ENCODE data around the gene OR10AG1. TPM values are rescaled to one million over a fixed set of nuclear protein-coding genes. Genes with fewer than 3 reads are reported as not detected.
A peak's percentile ranks its signal among the peaks of the same experiment; 100 is the strongest.

Gene OR10AG1
- total and polyA plus RNA-seq, 2 of the 8 experiments (the other 6 are each of a cell fraction or from before 2014, with no cell fraction given) = not detected

DNA sequence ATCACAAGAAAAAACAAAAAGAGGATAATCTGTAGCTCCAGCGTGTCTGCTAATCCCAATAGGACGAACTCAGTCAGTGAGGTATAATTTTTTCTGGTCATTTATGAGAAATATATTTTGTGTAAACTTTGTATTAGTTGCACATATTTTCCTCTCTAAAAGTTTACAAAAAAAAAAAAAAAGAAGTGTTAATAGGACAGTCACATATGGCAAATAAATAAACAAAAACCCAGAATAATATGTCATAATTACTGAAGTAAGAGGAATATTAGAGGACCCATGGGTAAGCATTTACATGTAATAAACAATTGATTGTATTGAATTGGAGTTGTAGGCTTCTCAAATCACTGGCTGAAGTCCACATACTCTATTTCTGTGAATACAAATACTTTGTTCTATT is 24.8 kb upstream of the OR10AG1 start, which contains the start of gene OR5F1:
TSS of gene OR5F1 (minus strand) at position 101 of the 400 bp plus-strand sequence. CDS start at position 101, 0 bp downstream.
- CTCF ChIA-PET (ENCODE audit: partially characterized antibody) = no interaction called here

More for the DNA sequence above, 24.8 kb upstream of the OR10AG1 start, which contains the start of gene OR5F1:
- Histone ChIP-seq H3K18ac (ENCODE audit: extremely low read depth, low read length) (no peak within 1 kb of the TSS), H2BK15ac (ENCODE audit: low read length) (no peak within 1 kb of the TSS), H3K79me2 (ENCODE audit: control insufficient read depth in 1 of 2, insufficient read depth in 2 of 2, low read length in 2 of 2) (no peaks in the 10 kb centered on the region), H2AFZ (ENCODE audit: low read length) (0 out of 2 replicates have a peak within 1 kb of the TSS, but pooled peaks have one; percentile 69), H3K23ac (ENCODE audit: insufficient read length) (no peak within 1 kb of the TSS), H3K23me2 (ENCODE audit: low read depth, low read length) (no peaks in the 10 kb centered on the region), H4K20me1 (replicated peaks in 1 of 2; ENCODE audit: control insufficient read depth in 1 of 2, insufficient read depth in 2 of 2, low read length in 2 of 2) (no peaks in the 10 kb centered on the region), H3K4ac (replicated peaks; ENCODE audit: insufficient read length, low read depth, low read length) (no peak within 1 kb of the TSS), H3K27me3 (replicated peaks in 1 of 4; ENCODE audit: control insufficient read depth in 3 of 4, extremely low read depth in 1 of 4, insufficient read depth in 3 of 4, low read length in 3 of 4) (no peaks in the 10 kb centered on the region), H4K5ac (ENCODE audit: insufficient read length, low read depth, low read length) (no peak within 1 kb of the TSS), H3K79me1 (ENCODE audit: low read depth, low read length) (no peaks in the 10 kb centered on the region), H3K14ac (ENCODE audit: insufficient read length) (no peak within 1 kb of the TSS), H2BK12ac (ENCODE audit: low read depth, low read length) (no peak within 1 kb of the TSS), H3K27ac (ENCODE audit: low read depth, low read length) (no peak within 1 kb of the TSS), H3K36me3 (ENCODE audit: control insufficient read depth in 2 of 4, insufficient read depth in 4 of 4, low read length in 3 of 4) (no peaks in the 10 kb centered on the region), H3K4me1 (replicated peaks in 1 of 4; ENCODE audit: control insufficient read depth in 3 of 4, insufficient read depth in 4 of 4, low read length in 3 of 4) (peaks cover 0 to 6% (median 0%) of the 10 kb centered on the region in 4 experiments; a peak in 1 of 7 replicates), H3K9me3 (ENCODE audit: insufficient read depth in 2 of 2, low read depth in 1 of 2, low read length in 1 of 2) (no peaks in the 10 kb centered on the region), H2BK20ac (ENCODE audit: low read length) (0 out of 2 replicates have a peak within 1 kb of the TSS, but pooled peaks have one; percentile 40), H2BK5ac (ENCODE audit: low read depth, low read length) (no peak within 1 kb of the TSS), H3K56ac (replicated peaks; ENCODE audit: insufficient read length, low read depth, low read length) (no peak within 1 kb of the TSS), H3K4me3 (ENCODE audit: extremely low read depth in 1 of 4, insufficient read depth in 2 of 4, low read depth in 3 of 4, low read length in 4 of 4) (no peak within 1 kb of the TSS), H3K9ac (replicated peaks in 1 of 4; ENCODE audit: extremely low read depth in 1 of 4, low read depth in 3 of 4, low read length in 3 of 4) (no peak within 1 kb of the TSS), H4K91ac (replicated peaks; ENCODE audit: insufficient read length, low read length) (no peak within 1 kb of the TSS), H4K8ac (ENCODE audit: extremely low read depth, insufficient read depth, low read length) (no peak within 1 kb of the TSS), H2BK120ac (replicated peaks; ENCODE audit: low read depth, low read length) (no peak within 1 kb of the TSS), H3K4me2 (ENCODE audit: insufficient read depth in 1 of 2, low read depth in 2 of 2, low read length in 2 of 2) (no peak within 1 kb of the TSS), H2AK5ac (ENCODE audit: low read depth, low read length) (no peak within 1 kb of the TSS)
- FAIRE-seq = no peak
- TF ChIP-seq CBX5 (IDR thresholded peaks at IDR 0.05; ENCODE audit: low read depth, low read length) = no peak
- no peak for TF ChIP-seq PHF8 (conservative IDR thresholded peaks at IDR 0.05; ENCODE audit: low read depth, low read length)
- TF ChIP-seq, protein P1, sequence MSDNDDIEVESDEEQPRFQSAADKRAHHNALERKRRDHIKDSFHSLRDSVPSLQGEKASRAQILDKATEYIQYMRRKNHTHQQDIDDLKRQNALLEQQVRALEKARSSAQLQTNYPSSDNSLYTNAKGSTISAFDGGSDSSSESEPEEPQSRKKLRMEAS (IDR thresholded peaks at IDR 0.05) = no peak
- TF ChIP-seq ASH2L (IDR thresholded peaks at IDR 0.05; ENCODE audit: low read length) = no peak
- TF ChIP-seq GTF2F1 (IDR thresholded peaks at IDR 0.05; ENCODE audit: borderline replicate concordance, low read depth, low read length) = no peak
- TF ChIP-seq SP2 (IDR thresholded peaks at IDR 0.05; ENCODE audit: low read length) = no peak
- TF ChIP-seq HDAC6 (IDR thresholded peaks at IDR 0.05; ENCODE audit: low read depth, low read length) = no peak
- TF ChIP-seq ATF3 (IDR thresholded peaks at IDR 0.05; ENCODE audit: insufficient read depth, low read depth, low read length) = no peak
- no peak for TF ChIP-seq NRF1 (IDR thresholded peaks at IDR 0.05; ENCODE audit: low read depth, low read length)
- no peak for TF ChIP-seq TEAD4 (IDR thresholded peaks at IDR 0.05; ENCODE audit: low read depth, low read length)
- TF ChIP-seq POLR2AphosphoS5 (IDR thresholded peaks at IDR 0.05; ENCODE audit: low read depth, low read length) = no peak
- no peak for TF ChIP-seq KDM4A (IDR thresholded peaks at IDR 0.05; ENCODE audit: low read depth, low read length, severe bottlenecking)
- no peak for TF ChIP-seq NANOG (IDR thresholded peaks at IDR 0.05; ENCODE audit: insufficient read depth, low read depth, low read length, poor library complexity, severe bottlenecking)
- no peak for TF ChIP-seq YY1 (IDR thresholded peaks at IDR 0.05; ENCODE audit: low read depth, low read length)
- POLR2A ChIA-PET (ENCODE audit: partially characterized antibody) = no interaction called here
- no peak for DNase-seq (ENCODE audit: low read depth in 1 of 2, low spot score in 2 of 2)
- 89% methylated on average over 2 of the region's 2 CpGs; no CpG with 5 or more reads in 1 of the 2 experiments for WGBS, 2 experiments (ENCODE audit: extremely low coverage in 1 of 2, insufficient coverage in 1 of 2, insufficient read length in 1 of 2, insufficient replicate concordance in 2 of 2, low coverage in 1 of 2, low lambda C conversion rate in 2 of 2, missing lambda C conversion rate in 1 of 2)

Data from H1 (cell line).